B cell (primary cell): ENCODE results near the gene CLOCK. TPM values are rescaled to one million over a fixed set of nuclear protein-coding genes. Genes with fewer than 3 reads are reported as not detected.

Experiments used
- ATAC-seq: fragments of 200-7000 bp; cut with Tn5 transposase; one replicate; pipeline ENCODE4 v1.10.0; 2021; ENCODE audit warnings: low read depth, mild to moderate bottlenecking, moderate number of reproducible peaks, moderate library complexity
- CTCF ChIA-PET: fragments of 350-600 bp; sonication (Branson Sonifier 250); formaldehyde crosslinking; loops from one replicate; lab custom pipeline; 2021; ENCODE audit warnings: antibody characterized with exemption, inconsistent platforms; lab: Charles Lee
- POLR2A ChIA-PET: fragments of 350-600 bp; sonication (Branson Sonifier 250); formaldehyde crosslinking; loops from one replicate; lab custom pipeline; 2021; ENCODE audit warnings: antibody characterized with exemption; lab: Charles Lee
- DNase-seq: peaks from one replicate; pipeline ENCODE4 v3.0.0; 2013
- H2AFZ ChIP-seq: 2 replicates; pipeline ENCODE4 v1.6.1; 2012; ENCODE audit warnings: mild to moderate bottlenecking, low read depth, low read length; ENCODE audit not compliant: insufficient read depth, poor library complexity, severe bottlenecking
- H3K27ac ChIP-seq, 2 donors: 1 replicate in 1 of 2; 2 replicates in 1 of 2; pipeline ENCODE4 v1.5.1; 2012 to 2013; ENCODE audit warnings: low read length in 2 of 2, mild to moderate bottlenecking in 2 of 2, moderate library complexity in 1 of 2
- H3K27me3 ChIP-seq, 4 experiments: fragments of 200-600 bp in 1 of 4; sonication (generic) in 1 of 4; replicated peaks in 1 of 4; 1 replicate in 2 of 4; 2 replicates in 2 of 4; pipeline versions ENCODE4 v1.6.1 to v1.7.0; 2013 to 2016; ENCODE audit warnings: low read length in 3 of 4, mild to moderate bottlenecking in 2 of 4, mixed read lengths in 1 of 4, moderate library complexity in 1 of 4; ENCODE audit not compliant: insufficient read depth in 4 of 4, control insufficient read depth in 3 of 4; ENCODE audit errors: control extremely low read depth in 1 of 4
- H3K36me3 ChIP-seq, 2 experiments: replicated peaks in 1 of 2; 1 replicate in 1 of 2; 2 replicates in 1 of 2; pipeline versions ENCODE4 v1.6.1 to v1.7.1; 2013; ENCODE audit warnings: low read length in 1 of 2; ENCODE audit not compliant: insufficient read depth in 2 of 2, control insufficient read depth in 1 of 2; ENCODE audit errors: control extremely low read depth in 1 of 2, extremely low read depth in 1 of 2
- H3K4me1 ChIP-seq, 2 donors: fragments of 200-600 bp in 1 of 2; sonication (generic) in 1 of 2; 1 replicate in 1 of 2; 2 replicates in 1 of 2; pipeline versions ENCODE4 v1.5.1 to v1.6.1; 2013 to 2017; ENCODE audit warnings: low read length in 2 of 2; ENCODE audit not compliant: control insufficient read depth in 2 of 2, insufficient read depth in 2 of 2
- H3K4me2 ChIP-seq: replicated peaks from 2 replicates; pipeline ENCODE3; 2012; ENCODE audit warnings: mild to moderate bottlenecking, low read depth, low read length; ENCODE audit not compliant: poor library complexity, severe bottlenecking
- H3K4me3 ChIP-seq, 5 experiments: fragments of 200-600 bp in 1 of 5; sonication (generic) in 1 of 5; 1 replicate in 3 of 5; 2 replicates in 2 of 5; pipeline versions ENCODE4 v1.5.1 to v1.7.0; 2011 to 2016; ENCODE audit warnings: low read length in 4 of 5, mild to moderate bottlenecking in 4 of 5, low read depth in 2 of 5, control low read depth in 1 of 5, moderate library complexity in 1 of 5; ENCODE audit not compliant: insufficient read depth in 1 of 5; ENCODE audit errors: control extremely low read depth in 1 of 5, extremely low read depth in 1 of 5
- H3K79me2 ChIP-seq: fragments of 200-600 bp; sonication (generic); one replicate; pipeline ENCODE4 v1.6.0; 2016; ENCODE audit warnings: low read length; ENCODE audit not compliant: control insufficient read depth, insufficient read depth
- H3K9ac ChIP-seq: fragments of 200-600 bp; sonication (generic); 2 replicates; pipeline ENCODE4 v1.6.1; 2017; ENCODE audit warnings: mild to moderate bottlenecking, low read length, moderate library complexity
- H3K9me3 ChIP-seq, 3 donors: one replicate each; pipeline versions ENCODE4 v1.6.1 to v1.7.1; 2013; ENCODE audit warnings: low read length in 2 of 3; ENCODE audit not compliant: control insufficient read depth in 2 of 3, insufficient read depth in 1 of 3; ENCODE audit errors: control extremely low read depth in 1 of 3
- H4K20me1 ChIP-seq: 2 replicates; pipeline ENCODE4 v1.6.0; 2012; ENCODE audit warnings: mild to moderate bottlenecking, low read length; ENCODE audit not compliant: insufficient read depth, control insufficient read depth, poor library complexity, severe bottlenecking
- H3K27ac Mint-ChIP-seq: one replicate; pipeline ENCODE4 v1.8.0; 2021; ENCODE audit warnings: mixed read lengths
- H3K27me3 Mint-ChIP-seq: one replicate; pipeline ENCODE4 v1.8.0; 2021; ENCODE audit warnings: mixed read lengths
- H3K4me1 Mint-ChIP-seq: one replicate; pipeline ENCODE4 v1.8.0; 2021; ENCODE audit warnings: mixed read lengths
- H3K4me3 Mint-ChIP-seq: one replicate; pipeline ENCODE4 v1.8.0; 2021; ENCODE audit warnings: mixed read lengths
- H3K9me3 Mint-ChIP-seq: one replicate; pipeline ENCODE4 v1.8.0; 2022; ENCODE audit warnings: mixed read lengths; ENCODE audit not compliant: insufficient read depth
- EZH2 ChIP-seq: IDR thresholded peaks from 2 replicates; pipeline ENCODE4 v1.6.1; 2012; ENCODE audit warnings: borderline replicate concordance, low read depth, mild to moderate bottlenecking, moderate library complexity, low read length; ENCODE audit not compliant: insufficient read depth, poor library complexity, severe bottlenecking
- WGBS: methylation state at CpG from one replicate; pipeline ENCODE4 v1.1.5; 2013; ENCODE audit warnings: missing lambda C conversion rate; ENCODE audit not compliant: insufficient coverage; 5-methylcytosine and 5-hydroxymethylcytosine counted together
- intact Hi-C: fragments of 100-400 bp; cut with micrococcal nuclease; formaldehyde crosslinking; loops from one replicate; pipeline ENCODE4 v1.10.0; 2022
- polyA plus RNA-seq: library from polyadenylated mRNA; depleted of rRNA; stranded (reverse); fragments of >200 nt; gene quantifications from 2 replicates; pipeline ENCODE4 v1.2.3, GENCODE V29; 2012
- total RNA-seq, 2 donors: library from RNA; stranded (reverse); fragments of 120-200 nt in 1 of 2; gene quantifications; 1 replicate in 1 of 2; 2 replicates in 1 of 2; pipeline versions ENCODE4 v1.2.3 to v1.2.4, GENCODE V29; 2013 to 2022
- TF ChIP-seq, protein P1 (sequence below): fragments of 200-600 bp; IDR thresholded peaks from one replicate; pipeline ENCODE4 v1.8.0; 2022; ENCODE audit warnings: antibody characterized with exemption, mild to moderate bottlenecking

Gene CLOCK
- total and polyA plus RNA-seq, 2 donors (not counting 1 experiment from before 2014, with no cell fraction given) = 2.8 to 14.2 TPM

DNA sequence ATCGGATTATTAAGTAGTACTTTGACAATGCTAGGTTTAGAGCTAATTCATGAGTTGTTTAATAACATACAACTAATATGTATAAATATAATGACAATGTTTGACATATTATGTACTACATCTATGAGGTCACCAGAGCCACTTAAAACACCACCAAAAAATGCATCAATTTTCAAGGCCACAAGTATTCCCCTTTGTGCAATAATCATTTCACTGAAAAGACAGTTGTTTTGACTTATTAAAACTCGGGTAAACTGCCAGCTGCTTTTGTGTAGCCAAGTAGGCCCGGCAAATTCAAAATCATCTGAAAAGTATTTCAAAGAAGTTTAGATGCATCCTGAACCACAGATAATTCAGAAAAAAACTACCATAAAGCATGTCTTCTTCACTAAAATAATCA lies 48.7 kb downstream of the CLOCK start:
- 100% methylated on average over 2 of the region's 3 CpGs for WGBS
- CTCF ChIA-PET = no interaction called here

DNA sequence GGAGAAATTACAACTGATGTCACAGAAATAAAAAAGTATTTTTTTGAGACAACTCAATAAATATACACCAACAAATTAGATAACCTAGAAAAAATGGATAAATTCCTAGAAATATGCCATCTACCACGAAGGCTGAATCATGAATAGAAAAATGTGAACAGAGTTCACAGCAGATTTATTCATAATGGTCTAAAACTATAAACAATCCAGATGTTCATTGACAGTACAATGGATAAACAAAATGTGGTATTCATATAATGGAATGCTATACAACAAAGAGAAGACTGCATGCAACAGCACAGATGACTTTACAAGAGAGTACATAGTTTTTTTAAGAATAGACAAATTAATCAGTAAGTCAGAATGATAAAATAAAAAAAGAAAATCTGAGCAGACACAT lies 55.2 kb downstream of the CLOCK start:
- Histone ChIP-seq H3K27me3 (no peaks in the 10 kb centered on the region), H3K9me3 (peaks cover 0 to 4% (median 0%) of the 10 kb centered on the region in 3 donors), H3K36me3 (peaks cover 8 to 20% of the 10 kb centered on the region in 2 experiments), H3K9ac (no peak overlapping the region), H3K27ac (no peak overlapping the region), H3K79me2 (peaks cover 9% of the 10 kb centered on the region), H3K4me3 (no peak overlapping the region), H3K4me1 (no peaks in the 10 kb centered on the region), H2AFZ (no peak overlapping the region), H4K20me1 (no peaks in the 10 kb centered on the region), H3K4me2 (no peak overlapping the region)
- no peak for ATAC-seq
- DNase-seq = no peak
- no peak for TF ChIP-seq EZH2
- TF ChIP-seq, protein P1, sequence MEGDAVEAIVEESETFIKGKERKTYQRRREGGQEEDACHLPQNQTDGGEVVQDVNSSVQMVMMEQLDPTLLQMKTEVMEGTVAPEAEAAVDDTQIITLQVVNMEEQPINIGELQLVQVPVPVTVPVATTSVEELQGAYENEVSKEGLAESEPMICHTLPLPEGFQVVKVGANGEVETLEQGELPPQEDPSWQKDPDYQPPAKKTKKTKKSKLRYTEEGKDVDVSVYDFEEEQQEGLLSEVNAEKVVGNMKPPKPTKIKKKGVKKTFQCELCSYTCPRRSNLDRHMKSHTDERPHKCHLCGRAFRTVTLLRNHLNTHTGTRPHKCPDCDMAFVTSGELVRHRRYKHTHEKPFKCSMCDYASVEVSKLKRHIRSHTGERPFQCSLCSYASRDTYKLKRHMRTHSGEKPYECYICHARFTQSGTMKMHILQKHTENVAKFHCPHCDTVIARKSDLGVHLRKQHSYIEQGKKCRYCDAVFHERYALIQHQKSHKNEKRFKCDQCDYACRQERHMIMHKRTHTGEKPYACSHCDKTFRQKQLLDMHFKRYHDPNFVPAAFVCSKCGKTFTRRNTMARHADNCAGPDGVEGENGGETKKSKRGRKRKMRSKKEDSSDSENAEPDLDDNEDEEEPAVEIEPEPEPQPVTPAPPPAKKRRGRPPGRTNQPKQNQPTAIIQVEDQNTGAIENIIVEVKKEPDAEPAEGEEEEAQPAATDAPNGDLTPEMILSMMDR = no peak
- ChIA-PET POLR2A (no interaction called here), CTCF (no interaction called here)
- Mint-ChIP-seq H3K27ac (no peak overlapping the region), H3K4me1 (peaks cover 1% of the 10 kb centered on the region), H3K27me3 (no peaks in the 10 kb centered on the region), H3K9me3 (peaks cover 2% of the 10 kb centered on the region), H3K4me3 (no peak overlapping the region)
- intact Hi-C loops = no loop called here
- WGBS = no CpG with 5 or more reads among the region's 1 CpG

More for the DNA sequence above, 48.7 kb downstream of the CLOCK start:
- H3K4me1 Mint-ChIP-seq = no peaks in the 10 kb centered on the region
- no peaks in the 10 kb centered on the region for H3K27me3 Mint-ChIP-seq
- intact Hi-C loops = no loop called here
- ATAC-seq (no peak), DNase-seq (no peak)
- peaks cover 2 to 8% of the 10 kb centered on the region in 2 experiments for H3K36me3 ChIP-seq
- peaks cover 0 to 4% (median 0%) of the 10 kb centered on the region in 3 donors for H3K9me3 ChIP-seq
- peaks cover 10% of the 10 kb centered on the region for H4K20me1 ChIP-seq
- no peak overlapping the region for H3K4me2 ChIP-seq
- no peak overlapping the region for H3K27ac ChIP-seq
- no peak overlapping the region for H3K9ac ChIP-seq
- no peak overlapping the region for H3K27ac Mint-ChIP-seq
- no peak overlapping the region for H3K4me3 ChIP-seq
- H2AFZ ChIP-seq = no peak overlapping the region
- peaks cover 2% of the 10 kb centered on the region for H3K9me3 Mint-ChIP-seq
- H3K27me3 ChIP-seq = no peaks in the 10 kb centered on the region
- TF ChIP-seq, protein P1 = no peak
- no peak for TF ChIP-seq EZH2
- POLR2A ChIA-PET = no interaction called here
- H3K4me3 Mint-ChIP-seq = no peak overlapping the region
- H3K4me1 ChIP-seq = no peaks in the 10 kb centered on the region
- H3K79me2 ChIP-seq = peaks cover 29% of the 10 kb centered on the region
